ENCODE results near the gene GOLPH3L.
A peak's percentile ranks its signal among the peaks of the same experiment; 100 is the strongest.
"Not testable (repeated sequence)": the region's sequence is repeated elsewhere in the genome, so short reads cannot be mapped to it uniquely, and the experiment has no call there.

The GOLPH3L gene

DNA sequence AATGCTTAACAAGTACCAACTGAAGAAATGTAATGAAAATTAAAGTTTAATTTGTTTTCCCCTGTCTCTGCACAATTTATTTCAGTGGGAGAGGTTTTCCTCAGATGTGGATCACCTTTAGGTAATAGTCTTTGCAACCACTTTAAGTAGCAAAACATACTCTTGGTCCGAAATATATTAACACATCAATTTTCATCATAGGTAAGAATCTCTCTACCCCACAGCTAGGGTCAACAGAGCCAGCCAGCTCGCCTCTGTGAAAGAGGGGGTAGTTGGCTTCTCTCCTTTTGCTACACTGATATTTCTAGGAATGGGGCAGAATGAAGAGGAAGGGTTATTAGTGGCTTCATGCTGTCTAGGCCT is 92.7 kb downstream of the GOLPH3L start:
- Mint-ChIP-seq H3K9me3 (no peaks in the 10 kb centered on the region), H3K4me3 (no peak overlapping the region), H3K4me1 (peaks cover 7% of the 10 kb centered on the region), H3K27me3 (ENCODE audit: low read depth) (no peaks in the 10 kb centered on the region), H3K27ac (peak overlapping the region; percentile 80 to 93 (median 88)), H3K36me3 (ENCODE audit: low read depth) (peaks cover 23% of the 10 kb centered on the region)
- TF ChIP-seq, protein P1, sequence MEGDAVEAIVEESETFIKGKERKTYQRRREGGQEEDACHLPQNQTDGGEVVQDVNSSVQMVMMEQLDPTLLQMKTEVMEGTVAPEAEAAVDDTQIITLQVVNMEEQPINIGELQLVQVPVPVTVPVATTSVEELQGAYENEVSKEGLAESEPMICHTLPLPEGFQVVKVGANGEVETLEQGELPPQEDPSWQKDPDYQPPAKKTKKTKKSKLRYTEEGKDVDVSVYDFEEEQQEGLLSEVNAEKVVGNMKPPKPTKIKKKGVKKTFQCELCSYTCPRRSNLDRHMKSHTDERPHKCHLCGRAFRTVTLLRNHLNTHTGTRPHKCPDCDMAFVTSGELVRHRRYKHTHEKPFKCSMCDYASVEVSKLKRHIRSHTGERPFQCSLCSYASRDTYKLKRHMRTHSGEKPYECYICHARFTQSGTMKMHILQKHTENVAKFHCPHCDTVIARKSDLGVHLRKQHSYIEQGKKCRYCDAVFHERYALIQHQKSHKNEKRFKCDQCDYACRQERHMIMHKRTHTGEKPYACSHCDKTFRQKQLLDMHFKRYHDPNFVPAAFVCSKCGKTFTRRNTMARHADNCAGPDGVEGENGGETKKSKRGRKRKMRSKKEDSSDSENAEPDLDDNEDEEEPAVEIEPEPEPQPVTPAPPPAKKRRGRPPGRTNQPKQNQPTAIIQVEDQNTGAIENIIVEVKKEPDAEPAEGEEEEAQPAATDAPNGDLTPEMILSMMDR (IDR thresholded peaks at IDR 0.05; ENCODE audit: unreplicated experiment in 3 of 3): no peak

DNA sequence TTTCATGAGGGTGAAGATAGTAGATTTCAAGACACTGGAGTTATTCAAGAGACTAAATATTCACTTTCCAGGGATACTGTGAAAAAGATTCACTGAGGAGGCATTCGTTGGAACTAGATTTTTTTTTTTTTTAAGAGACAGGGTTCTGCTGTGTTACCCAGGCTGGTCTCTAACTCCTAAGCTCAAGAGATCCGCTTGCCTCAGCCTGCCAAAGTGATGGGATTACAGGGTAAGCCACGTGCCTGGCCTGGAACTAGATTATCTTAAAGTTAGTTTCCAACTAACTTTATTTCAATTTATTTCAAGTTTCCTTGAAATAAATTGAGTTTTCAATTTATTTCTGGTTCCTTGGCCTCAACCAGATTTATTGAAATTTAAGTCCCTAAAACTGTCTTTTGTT is 93.2 kb downstream of the GOLPH3L start:
- Mint-ChIP-seq H3K27ac (no peak overlapping the region), H3K4me1 (peaks cover 7% of the 10 kb centered on the region), H3K36me3 (ENCODE audit: low read depth) (peaks cover 23% of the 10 kb centered on the region), H3K9me3 (no peaks in the 10 kb centered on the region), H3K27me3 (ENCODE audit: low read depth) (no peaks in the 10 kb centered on the region), H3K4me3 (no peak overlapping the region)
- TF ChIP-seq, protein P1 (IDR thresholded peaks at IDR 0.05; ENCODE audit: unreplicated experiment in 3 of 3): no peak

DNA sequence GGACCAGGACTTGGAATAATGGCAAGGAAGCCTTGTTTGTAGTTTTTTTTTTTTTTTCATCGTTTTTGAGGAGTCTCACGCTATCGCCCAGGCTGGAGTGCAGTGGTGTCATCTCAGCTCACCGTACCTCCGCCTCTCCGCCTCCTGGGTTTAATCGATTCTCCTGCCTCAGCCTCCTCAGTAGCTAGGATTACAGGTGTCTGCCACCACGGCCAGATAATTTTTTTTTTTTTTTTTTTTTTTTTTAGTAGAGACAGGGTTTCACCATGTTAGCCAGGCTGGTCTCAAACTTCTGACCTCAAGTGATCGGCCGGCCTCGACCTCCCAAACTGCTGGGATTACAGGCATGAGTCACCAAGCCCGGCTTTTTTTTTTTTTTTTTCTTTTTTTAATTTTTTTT is 94.6 kb downstream of the GOLPH3L start:
- not testable (repeated sequence) for H3K27ac Mint-ChIP-seq; H3K27me3 Mint-ChIP-seq (ENCODE audit: low read depth); H3K9me3 Mint-ChIP-seq; H3K4me1 Mint-ChIP-seq; H3K4me3 Mint-ChIP-seq
- H3K36me3 Mint-ChIP-seq (ENCODE audit: low read depth): peaks cover 28% of the 10 kb centered on the region

DNA sequence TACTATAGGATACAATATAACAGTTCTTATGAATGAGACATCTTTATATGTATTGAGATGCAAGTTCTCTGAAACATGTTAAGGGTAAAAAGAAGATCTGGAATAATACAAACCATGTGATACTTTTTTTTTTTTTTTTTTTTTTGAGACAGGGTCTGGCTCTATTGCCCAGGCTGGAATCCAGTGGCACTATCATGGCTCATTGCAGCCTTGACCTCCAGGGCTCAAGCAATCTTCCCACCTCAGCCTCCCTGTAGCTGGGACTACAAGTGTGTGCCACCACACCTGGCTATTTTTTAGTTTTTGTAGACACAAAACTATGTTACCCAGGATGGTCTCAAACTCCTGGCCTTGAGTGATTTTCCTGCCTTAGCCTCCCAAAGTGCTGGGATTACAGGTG is 95.4 kb downstream of the GOLPH3L start:
- no peak overlapping the region for H3K4me3 Mint-ChIP-seq
- TF ChIP-seq, protein P1 (IDR thresholded peaks at IDR 0.05; ENCODE audit: unreplicated experiment in 3 of 3): no peak
- no peak overlapping the region for H3K27ac Mint-ChIP-seq
- H3K27me3 Mint-ChIP-seq (ENCODE audit: low read depth): no peaks in the 10 kb centered on the region
- peaks cover 7% of the 10 kb centered on the region for H3K4me1 Mint-ChIP-seq
- H3K9me3 Mint-ChIP-seq: no peaks in the 10 kb centered on the region
- H3K36me3 Mint-ChIP-seq (ENCODE audit: low read depth): peaks cover 32% of the 10 kb centered on the region

DNA sequence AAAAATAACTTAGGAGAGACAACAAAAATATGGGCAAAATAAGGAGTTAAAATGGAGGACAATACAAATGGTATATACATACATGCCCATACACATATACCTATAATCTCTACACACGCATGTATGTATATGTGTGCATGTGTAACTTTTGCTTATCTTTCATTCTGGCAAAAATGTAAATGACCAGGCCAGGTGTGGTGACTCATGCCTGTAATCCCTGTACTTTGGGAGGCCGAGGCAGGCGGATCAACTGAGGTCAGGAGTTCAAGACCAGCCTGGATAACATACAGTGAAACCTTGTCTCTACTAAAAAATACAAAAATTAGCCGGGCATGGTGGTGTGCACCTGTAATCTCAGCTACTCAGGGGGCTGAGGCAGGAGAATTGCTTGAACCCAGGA is 98.6 kb downstream of the GOLPH3L start:
- not testable (repeated sequence) for H3K4me3 Mint-ChIP-seq; H3K9me3 Mint-ChIP-seq; H3K4me1 Mint-ChIP-seq; H3K27me3 Mint-ChIP-seq (ENCODE audit: low read depth); H3K27ac Mint-ChIP-seq
- H3K36me3 Mint-ChIP-seq (ENCODE audit: low read depth): peaks cover 42% of the 10 kb centered on the region

DNA sequence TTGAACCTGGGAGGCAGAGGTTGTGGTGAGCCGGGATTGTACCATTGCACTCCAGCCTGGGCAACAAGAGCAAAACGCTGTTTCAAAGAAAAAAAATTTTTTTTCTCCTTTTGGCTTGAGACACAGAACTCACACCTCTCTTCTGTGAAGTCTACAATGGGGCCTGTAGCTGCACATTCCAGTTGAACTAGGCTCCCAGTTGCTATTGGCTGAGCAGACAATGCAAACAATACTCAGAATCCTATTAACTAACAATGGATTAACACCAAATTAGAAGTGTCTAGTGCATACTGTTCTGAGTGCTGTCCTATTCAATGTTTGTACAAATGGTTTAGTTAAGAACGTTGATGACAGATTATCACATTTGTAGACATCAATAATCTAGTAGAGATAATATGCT is 100.0 kb downstream of the GOLPH3L start:
- no peaks in the 10 kb centered on the region for H3K4me1 Mint-ChIP-seq
- peaks cover 43% of the 10 kb centered on the region for H3K36me3 Mint-ChIP-seq (ENCODE audit: low read depth)
- H3K27ac Mint-ChIP-seq: no peak overlapping the region
- H3K4me3 Mint-ChIP-seq: no peak overlapping the region
- peaks cover 3% of the 10 kb centered on the region for H3K9me3 Mint-ChIP-seq
- H3K27me3 Mint-ChIP-seq (ENCODE audit: low read depth): no peaks in the 10 kb centered on the region
- TF ChIP-seq, protein P1 (IDR thresholded peaks at IDR 0.05; ENCODE audit: unreplicated experiment in 3 of 3): no peak
